HG03439 (cell line): ENCODE results near the gene PHAF1.

Experiments used
- ATAC-seq: cut with Tn5 transposase; IDR thresholded peaks from one replicate; pipeline ENCODE4 v1.9.1; 2021; ENCODE audit warnings: mild to moderate bottlenecking, moderate library complexity; ENCODE audit not compliant: unreplicated experiment

The PHAF1 gene

DNA sequence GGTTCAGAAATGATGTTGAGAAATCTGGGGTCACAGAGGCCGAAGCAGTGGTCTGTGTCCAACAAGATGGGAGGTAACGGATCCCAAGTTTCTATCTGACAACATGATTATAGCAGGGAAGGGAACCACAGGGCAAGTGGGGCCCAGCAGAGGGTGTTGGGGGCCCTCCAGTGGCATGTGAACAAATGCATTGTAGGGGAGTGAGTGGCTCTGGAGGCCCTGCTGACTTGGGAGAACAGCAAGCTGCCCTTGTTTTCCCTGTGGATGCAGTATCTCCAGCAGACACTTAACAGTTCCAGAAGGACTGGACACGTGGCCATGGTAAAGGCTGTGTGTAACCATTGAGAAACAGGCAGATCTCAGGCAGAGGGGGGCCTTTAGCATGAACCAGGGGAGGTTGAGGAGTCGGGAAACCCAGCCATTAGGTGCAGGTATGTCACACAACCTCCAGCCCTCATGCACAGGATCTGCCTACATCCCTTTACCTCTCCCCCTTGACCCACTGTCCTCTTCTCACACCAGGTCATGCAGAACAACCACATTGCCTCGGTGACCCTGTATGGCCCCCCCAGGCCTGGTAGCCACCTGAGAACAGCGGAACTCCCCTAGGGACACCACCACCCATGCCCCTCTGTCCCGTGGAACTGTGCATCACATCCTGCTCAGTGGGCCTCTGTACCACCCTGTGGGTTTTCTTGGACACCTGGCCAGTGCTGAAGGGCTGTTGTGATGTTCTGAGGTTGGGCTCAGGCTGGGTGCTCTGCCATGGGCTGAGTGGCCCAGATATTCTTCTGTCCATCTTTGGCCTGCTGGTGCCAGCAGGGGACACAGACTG, 37.0 kb downstream of the PHAF1 start:
- no peak for ATAC-seq

DNA sequence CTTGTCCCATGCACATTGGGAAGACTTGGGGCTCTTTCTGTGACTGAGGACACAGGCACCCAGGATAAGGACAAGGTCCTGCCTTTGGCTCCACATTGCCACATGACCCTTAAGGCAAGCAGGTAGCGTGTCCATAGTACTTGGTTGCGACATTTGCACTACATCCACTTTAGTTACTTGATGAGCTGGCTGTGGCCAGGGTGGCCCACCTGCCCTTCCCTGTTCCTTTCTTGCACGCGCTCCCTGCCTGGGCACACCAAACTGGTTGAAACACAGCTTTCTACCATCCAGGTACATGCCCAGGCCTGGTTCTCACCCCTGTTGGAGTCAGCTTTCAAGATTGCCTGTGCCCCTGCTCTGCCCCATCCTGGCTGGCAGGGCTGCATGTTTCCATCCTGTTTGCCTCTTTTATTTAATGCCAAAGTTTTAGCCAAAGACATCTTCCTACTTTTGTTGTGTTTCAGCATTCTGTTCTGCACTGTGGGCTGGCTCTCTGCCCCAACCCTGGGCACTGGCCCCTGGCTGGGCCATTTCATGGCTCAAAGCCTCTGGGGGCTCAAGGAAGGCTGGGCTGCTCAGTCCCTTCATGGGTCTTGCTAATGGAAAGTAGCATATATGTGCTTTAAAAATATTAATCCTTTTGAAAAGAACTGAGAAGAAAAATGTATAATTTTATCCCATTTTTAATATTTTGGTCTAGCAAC, 37.8 kb downstream of the PHAF1 start:
- ATAC-seq, result no peak

DNA sequence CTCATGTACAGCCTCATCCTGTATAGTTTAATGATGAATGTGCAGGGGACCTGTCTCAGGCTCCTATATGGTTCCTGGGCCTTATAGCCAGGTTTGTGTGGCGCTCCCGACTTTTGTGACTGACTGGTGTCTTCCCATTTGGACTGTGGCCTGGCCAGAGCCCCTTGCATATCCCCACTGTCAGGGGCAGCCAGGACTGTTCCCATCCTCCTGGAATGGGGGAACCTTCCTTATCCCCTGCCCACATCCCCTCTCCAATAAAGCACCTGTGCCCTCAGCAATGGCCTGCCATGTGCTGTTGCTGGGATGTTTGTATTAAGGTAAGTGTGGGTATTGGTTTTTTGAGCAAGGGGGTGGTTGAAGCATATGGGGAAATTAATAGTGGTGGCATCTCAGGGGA, 38.5 kb downstream of the PHAF1 start:
- ATAC-seq, result no peak

DNA sequence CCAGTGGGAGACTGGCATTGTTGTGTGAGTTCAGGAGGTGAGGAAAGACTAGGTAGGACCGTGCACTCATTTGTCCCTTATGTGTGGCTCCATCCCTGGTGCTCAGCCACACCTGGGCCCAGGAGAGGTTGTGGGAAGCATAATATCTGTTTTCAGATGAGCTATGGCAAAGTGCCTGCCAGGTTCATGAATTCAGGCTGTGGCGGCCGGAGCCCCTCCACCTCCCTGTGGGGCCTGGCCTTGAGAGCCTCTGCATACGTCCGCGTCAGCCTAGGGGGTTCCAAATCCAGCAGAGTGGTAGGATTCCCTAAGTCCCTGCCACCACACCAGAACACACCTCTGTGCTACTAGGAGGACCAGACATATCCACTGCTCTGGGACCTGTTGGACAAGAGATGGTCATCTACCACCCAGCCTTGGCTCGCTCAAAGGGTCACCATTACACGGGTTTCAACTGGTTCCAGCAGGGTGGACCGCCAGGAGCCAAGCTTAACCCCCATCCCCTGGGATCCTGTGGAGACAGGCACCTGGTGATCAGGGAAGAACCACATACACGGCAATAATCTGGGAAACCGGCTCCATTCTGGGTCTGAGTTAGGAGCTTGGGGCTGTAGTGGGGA, 39.0 kb downstream of the PHAF1 start:
- no peak for ATAC-seq

DNA sequence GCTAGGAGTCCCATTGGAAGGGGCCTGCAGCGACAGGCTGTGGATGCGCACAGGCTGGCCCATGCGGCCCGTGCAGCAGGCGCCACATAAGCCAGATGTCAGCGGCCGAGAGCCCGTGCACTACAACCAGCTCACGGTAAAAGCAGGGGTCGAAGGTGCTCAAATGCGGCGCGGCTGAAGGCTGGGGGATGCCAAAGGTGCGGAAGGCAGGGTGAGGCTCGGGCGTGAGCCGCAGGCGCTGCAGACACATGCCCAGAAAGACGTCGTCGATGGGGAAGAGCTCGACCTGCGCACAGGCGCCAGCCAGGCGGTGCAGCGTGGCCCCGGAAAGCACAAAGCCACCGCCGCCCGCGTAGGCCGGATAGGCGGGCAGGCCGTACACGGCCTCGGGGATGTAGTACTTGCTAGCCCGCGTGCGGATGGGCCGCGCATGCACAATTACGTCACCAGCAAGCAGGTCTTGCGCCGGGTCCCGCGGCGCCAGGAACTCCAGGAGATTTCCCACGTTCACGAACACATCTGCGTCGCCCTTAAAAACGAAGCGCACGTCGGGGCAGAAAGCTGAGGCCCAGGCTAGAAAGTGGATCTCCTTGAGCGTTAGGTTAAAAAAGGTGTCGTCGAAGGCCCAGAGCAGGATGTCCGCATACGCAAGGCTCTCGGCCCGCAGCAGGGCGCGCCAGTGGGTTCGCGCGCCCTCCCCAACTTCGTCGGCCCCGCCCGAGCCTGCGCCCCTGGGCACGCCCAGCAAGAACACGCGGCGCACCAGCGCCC, 39.7 kb downstream of the PHAF1 start:
- ATAC-seq, result no peak

DNA sequence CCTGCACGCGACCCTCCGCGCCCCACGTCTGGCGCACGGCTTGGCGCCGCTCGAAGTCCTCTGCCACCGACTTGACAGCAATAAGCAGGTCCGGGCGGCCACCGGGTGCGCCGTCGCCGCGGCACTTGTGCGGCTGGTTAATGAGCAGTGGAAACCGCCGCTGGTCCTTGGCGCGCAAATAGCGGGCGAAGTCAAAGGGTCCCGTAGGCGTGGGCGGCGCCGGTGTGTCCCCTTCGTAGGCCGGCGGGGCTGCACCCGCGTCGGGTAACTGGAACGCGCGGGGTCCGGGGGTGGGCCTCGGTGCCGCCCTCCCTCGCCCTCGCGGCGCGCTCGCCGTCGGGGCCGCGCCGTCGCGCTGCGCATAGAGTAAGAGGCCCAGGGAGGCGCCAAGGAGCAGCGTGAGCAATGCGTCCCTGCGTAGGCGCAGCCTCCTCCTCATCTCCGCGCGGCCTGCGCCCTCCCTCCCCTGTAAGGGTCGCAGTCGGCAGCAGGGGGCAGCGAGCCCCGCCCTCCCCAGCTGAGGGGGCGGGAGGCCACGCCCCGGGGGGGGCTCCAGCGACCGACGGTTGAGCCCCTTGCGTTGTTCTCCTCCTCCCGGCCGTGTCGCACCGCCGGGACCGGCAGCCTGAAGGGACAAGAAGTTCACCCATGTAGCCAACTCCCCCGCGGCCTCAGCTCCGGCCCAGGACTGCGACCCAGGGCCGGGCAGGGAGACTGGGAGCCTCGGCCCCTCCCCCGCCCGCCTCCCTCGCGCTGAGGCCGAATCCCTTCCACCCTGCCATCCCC, 40.5 kb downstream of the PHAF1 start:
- no peak for ATAC-seq

DNA sequence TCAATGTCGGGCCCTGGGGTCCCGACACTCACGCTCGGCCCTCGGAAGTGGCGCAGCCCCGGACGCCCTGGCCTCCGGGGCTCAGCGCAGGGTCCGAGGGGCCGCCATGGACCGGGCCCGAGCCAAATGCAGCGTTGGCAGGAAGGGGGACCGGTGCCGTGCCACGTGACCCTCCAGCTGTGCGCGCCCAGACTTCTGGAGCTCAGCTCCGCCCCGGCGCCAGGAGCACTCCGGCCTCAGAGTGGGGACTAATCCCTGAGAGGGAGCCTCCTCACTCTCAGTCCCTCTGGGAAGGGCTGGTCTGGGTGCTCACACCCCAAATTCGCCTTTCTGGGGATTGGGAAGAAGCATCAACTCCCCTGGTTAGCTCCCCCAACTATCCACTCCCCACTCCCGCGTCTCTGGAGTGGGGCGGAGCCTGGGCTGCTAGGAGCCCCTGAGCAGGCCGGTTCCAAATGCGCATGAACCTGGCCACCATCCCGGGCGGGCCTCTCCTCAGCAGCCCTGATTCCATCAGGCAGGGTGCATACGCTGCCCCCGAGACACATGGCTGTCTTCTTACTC, 41.2 kb downstream of the PHAF1 start, which contains the start of gene B3GNT9:
TSS of gene B3GNT9 (minus strand) at position 166 of the 564 bp plus-strand sequence. CDS start 513 bp downstream, outside the sequence.
- peak; percentile 39 for ATAC-seq

DNA sequence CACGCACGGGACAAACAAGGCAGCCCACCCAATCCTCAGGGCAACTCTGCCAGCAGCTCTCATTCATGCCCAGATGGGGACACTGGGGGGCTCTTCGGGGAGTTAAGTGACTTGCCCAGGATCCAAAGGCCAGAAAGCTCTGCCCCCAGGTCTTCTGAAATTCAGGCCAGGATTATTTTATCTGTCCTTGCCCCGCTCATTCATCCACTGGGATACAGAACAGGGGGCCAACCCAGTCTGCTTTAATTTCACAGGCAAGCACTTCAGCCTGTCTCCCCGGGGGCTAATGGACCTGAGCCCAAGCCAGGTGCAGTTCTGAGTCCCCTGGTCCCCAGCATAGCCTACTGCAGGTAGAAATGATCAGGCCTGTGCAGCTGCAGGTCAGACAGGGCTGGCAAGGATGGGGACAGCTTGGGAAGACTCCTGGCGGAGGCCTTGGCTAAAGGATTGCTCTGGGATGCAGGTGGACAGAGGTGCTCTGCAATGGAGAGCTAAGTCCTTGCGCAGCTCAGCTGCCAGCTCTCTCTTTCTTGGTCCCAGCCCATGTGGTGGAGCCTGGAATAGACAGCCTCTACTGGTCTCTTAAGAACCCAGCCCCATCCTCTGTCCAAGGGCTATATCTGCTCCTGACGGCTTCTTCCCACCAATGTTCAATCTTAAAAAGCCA, 41.8 kb downstream of the PHAF1 start:
- ATAC-seq, result no peak

DNA sequence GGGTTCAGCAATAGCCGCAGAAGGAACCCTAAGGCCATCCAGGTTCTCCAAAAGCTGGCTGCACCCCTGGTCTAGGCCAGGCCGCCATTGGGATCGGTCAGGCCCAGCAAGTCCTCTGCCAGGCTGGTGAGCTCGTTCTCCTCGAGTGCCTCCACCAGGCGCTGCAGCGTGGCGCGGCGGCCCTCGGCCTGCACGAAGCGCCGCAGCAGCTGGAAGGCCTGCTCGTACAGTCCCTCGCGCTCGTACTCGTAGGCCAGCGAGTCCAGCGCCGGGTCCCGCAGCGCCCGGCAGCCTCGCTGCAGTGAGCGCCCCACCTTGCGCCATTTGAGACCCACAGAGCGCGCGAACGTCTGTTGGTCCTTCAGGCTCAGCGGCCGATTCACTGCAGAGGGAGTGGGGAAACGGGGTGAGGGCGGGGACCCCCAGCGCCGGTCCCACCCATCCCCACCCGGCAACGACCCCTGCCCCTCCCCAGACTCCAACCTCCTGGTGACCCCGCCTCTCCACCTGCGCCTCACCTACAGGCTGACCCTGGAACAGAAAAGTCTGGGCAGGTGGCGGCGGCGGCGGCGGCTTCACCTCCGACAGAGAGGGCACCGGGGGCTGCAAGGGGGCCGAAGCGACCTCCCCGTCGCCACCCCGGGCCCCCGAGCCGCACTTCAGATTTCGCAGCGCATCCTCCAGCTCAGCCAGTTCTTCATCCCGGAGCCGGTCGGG, 45.0 kb downstream of the PHAF1 start:
- no peak for ATAC-seq

DNA sequence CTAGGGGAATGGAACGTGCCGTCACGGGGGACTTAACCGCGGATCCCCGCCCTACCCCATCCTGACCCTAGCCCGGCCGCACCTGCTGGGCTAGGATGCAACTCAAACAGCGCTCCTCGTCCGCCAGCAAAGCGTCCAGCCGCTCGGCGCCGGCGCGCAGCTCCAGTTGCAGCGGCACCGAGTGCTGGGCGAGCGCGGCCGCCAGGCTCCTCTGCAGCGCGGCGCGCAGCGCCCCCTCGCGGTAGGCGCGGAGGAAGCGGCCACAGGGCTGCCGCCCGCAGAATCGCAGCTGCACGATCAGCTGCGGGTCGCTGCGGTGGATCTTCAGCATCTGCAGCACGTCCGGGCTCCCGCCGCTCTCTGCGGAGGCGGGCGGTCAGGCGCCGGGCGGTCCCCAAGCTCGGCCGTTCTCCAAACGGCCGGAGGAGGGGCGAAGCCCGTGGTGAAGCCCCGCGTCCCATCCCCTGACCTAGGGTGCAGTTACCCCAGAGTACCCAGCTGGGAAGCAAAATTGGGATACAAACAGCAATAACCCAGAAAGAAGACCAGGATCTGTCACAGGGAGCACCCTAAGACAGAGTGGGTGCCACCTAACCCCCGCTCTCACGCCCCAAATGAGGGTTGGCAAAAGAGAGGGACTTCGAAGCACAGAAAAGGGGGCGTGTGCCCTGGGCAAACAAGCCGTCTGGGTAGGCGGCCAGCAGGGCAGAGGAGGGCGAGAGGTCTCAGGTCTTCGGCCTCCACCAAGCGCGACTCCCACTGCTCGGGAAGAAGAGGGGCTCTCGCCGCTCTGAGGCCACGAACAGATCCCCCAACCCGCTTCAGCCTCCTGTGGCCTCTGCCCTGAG, 45.8 kb downstream of the PHAF1 start:
- ATAC-seq, result no peak

DNA sequence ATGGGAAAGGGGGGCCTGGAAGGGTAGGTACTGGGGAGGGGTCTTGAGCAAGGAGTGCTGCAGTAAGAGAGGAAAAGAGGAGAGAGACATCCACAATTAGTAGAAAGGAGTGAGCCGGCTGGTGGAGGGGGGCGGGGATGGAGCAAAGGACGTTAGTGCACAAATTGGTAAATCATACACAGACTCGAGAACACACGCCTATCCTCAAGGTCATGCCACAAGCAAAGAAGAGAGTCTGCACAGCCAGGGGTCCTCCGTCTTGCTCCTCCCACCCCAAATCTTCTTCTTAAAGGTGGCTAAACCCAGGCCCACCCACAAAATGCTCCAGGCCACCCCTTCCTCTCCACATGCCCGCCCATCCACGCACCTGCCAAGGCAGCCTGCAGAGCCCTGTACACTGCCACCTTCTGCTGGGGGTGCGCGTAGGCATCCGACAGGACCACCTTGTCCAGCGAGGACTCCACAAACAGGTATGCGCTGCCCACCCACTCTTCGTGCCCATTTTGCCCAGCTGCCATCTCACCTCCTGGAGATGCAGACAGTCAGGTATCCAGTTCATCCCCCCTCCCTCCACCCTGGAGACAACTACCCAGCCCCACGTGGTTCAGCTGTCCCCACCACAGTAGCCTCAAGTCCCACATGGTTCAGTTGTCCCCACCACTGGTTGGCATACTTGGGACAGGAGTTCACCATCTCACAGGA, 46.6 kb downstream of the PHAF1 start:
- no peak for ATAC-seq

DNA sequence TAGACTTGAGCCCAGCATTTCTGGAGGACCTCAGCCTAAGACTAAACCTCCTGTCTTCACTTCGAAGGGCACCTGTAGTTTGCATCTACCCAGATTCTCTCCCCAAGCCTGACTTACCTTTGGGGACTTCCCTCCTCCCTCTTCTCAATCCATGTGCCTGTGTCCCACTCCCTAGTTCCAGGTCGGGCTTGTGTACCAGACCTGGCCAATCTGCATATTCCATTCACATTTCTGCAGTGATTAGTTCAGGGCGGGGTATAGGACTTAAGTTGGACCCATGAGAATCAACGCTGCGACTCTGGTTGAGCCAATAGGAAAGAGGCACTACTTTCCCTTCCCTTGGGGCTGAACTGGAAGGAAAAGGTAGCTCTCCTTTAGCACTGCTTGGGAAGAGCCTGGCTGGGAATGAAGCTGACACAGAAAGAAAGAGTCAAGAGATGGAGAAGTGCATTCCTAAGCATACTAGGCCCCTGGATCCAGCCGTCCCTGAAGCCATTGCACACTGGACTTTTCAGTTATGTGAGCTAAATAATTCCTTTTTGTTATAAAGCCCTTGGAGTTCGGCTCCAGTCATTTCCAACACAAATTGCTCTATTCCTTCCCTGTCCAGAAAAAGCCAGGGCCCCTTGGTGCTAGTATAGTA, 47.5 kb downstream of the PHAF1 start:
- ATAC-seq, result no peak

DNA sequence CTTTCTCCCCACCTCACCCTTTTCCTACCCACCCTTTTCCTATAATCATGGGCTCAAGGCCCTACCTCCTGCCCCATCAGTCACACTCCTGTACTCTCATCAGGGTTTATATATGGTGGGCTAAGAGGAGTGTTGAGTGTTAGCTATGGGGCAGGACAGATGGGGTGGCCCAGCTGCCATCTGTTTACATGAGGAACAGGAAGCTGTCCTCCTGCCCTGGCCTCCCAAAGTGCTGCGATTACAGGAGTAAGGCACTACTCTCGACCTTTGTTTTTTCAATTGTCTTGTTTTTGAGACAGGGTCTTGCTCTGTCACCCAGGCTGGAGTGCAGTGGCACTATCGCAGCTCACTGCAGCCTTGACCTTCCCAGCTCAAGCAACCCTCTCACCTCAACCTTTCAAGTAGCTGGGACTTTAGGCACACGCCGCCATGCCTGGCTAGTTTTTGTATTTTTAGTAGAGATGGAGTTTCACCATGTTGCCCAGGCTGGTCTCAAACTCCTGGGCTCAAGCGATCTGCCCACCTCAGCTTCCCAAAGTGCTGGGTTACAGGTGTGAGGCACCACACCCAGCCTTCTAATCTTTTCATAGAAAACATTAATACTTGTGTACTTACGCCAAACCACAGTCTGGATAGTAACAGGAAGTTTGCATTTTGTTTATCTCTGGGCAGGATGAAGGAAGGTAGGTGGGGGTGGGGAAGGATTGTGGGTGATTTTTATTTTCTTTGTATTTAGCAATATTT, 48.3 kb downstream of the PHAF1 start:
- no peak for ATAC-seq

DNA sequence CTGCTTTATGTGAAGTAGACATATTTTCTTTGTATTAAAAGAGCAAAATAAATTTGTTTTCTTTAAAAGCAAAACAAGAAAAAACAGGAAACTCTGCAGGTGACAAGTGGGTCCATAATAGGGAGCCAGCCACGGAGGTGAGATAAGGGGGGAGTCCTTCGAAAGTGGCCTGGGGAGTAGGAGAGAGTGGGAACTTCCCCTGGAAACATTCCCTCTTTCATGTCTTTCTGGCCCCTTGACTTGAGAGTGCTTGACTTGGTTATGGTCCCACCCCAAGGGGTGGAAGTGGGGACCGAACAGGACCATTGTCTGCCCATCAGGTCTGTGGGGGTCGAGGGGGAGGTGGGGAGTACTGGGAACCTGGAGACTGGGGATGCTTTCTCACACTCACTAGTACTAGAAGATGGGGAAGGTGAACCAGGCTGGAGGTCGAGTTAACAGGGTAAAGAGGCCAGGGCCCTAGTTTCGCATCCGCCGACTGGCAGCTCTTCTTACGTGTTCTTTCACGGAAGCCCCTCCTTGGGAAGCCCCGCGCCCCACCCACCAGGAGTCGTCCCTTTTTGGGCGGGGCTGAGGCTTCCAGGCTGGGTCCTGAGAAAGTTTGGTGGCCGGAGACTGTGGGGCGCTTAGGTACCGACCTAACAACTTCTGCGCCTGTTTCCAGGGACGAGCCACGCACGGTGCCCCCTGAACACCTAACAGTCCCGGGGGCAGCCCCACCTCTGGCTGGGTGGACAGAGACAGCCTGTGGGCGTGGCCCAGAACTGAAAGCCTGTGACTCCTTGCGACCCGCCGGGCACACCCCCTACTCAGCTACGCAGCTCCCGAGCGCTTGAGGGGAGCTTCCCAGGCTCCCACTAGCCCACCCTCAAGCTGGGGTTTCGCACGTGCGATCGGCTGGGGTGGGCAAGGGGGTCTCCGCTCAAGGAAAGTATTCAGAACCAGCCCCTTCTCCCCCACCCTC, 49.2 kb downstream of the PHAF1 start:
- peak; percentile 45 for ATAC-seq

DNA sequence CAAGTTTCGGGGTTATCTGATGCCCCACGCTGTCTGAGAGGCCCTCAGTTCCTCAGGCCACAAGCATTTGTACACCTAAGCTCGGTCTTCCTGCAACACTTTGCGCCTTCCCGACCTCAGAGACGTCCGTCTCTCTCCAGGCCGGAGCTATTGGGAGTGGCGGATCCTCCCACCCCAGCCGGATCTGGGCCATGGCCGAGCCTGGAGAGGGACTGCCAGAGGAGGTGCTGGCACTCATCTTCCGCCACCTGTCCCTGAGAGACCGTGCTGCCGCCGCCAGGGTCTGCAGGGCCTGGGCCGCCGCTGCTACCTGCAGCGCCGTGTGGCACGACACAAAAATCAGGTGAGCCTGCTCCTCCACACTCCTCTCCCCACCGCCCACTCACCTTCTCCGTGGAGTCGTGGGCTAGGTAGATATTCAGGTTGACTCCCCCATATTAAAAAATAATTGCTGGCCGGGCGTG, 51.9 kb downstream of the PHAF1 start:
- ATAC-seq, result no peak
